M059J (cell line): ENCODE measurements around the gene PTGES. TPM values are rescaled to one million over a fixed set of nuclear protein-coding genes. Genes with fewer than 3 reads are reported as not detected.

ENCODE experiments used
- DNase-seq: peaks from one replicate; pipeline ENCODE4 v3.0.0-alpha.2; 2012; ENCODE audit warnings: low read depth
- total RNA-seq: library from RNA; depleted of rRNA; stranded (reverse); fragments of >200 nt; shearing (Covaris generic); gene quantifications from 2 replicates; pipeline ENCODE4 v1.2.3, GENCODE V29; 2014; rRNA removed

Gene PTGES
- total RNA-seq, 1 experiment from 2014 or later: 0.10 TPM

DNA sequence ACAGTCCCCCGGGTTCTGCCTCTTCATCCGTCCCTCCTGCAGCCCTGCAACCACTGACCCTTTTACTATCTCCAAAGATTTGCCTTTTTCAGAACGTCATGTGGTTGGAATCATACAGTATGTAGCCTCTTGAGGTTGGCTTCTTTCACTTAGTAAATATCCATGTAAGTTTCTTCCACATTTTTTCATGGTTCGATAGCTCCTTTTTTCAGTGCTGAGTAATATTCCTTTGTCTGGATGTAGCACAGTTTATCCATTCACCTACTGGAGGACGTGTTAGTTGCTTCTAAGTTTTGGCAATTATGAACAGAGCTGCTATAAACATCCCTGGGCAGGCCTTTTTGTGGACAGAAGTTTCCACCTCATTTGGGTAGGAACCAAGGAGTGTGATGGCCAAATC, 60.3 kb downstream of the PTGES start:
- DNase-seq: no peak

Other genes starting within 250 kb of the PTGES start
- 0.10 TPM in 1 of 2 replicates, not detected in the other for gene C9orf50, start 131.9 kb downstream of the PTGES start, total RNA-seq
- 77.0 and 79.5 TPM in 2 replicates for gene NTMT1, start 126.9 kb downstream of the PTGES start, total RNA-seq
- 17.4 TPM in 2 replicates for gene ASB6, start 110.9 kb downstream of the PTGES start, total RNA-seq
- gene PRRX2, start 87.4 kb downstream of the PTGES start, total RNA-seq: 0.17 and 0.20 TPM in 2 replicates
- gene TOR1B, start 50.1 kb upstream of the PTGES start, total RNA-seq: 68.5 and 74.6 TPM in 2 replicates
- gene TOR1A, start 71.1 kb upstream of the PTGES start, total RNA-seq: 100 and 104 TPM in 2 replicates
- 49.9 and 51.4 TPM in 2 replicates for gene C9orf78, start 82.2 kb upstream of the PTGES start, total RNA-seq
- 5.5 and 18.0 TPM in 2 replicates for gene USP20, start 82.4 kb upstream of the PTGES start, total RNA-seq